DOHH2 (cell line): ENCODE data around the gene PAQR5.
"Not testable (repeated sequence)": the region's sequence is repeated elsewhere in the genome, so short reads cannot be mapped to it uniquely, and the experiment has no call there.

Experiments
- H3F3A ChIP-seq: fragments of 200-600 bp; sonication (generic), shearing (Covaris generic); 2 replicates; pipeline ENCODE4 v1.6.0; 2016; ENCODE audit warnings: antibody characterized with exemption, mild to moderate bottlenecking; ENCODE audit not compliant: control insufficient read depth, insufficient read depth
- H3K27ac ChIP-seq: fragments of 200-600 bp; sonication (generic); 2 replicates; pipeline ENCODE4 v1.5.1; 2014; ENCODE audit warnings: low read depth, mild to moderate bottlenecking, low read length, moderate library complexity
- H3K27me3 ChIP-seq: fragments of 200-600 bp; sonication (generic); 2 replicates; pipeline ENCODE4 v1.6.1; 2014; ENCODE audit warnings: mild to moderate bottlenecking, low read length, mixed read lengths; ENCODE audit not compliant: control insufficient read depth
- H3K36me3 ChIP-seq: fragments of 200-600 bp; sonication (generic); 2 replicates; pipeline ENCODE4 v1.6.1; 2014; ENCODE audit warnings: mild to moderate bottlenecking, low read length, moderate library complexity, mixed read lengths; ENCODE audit not compliant: control insufficient read depth
- H3K4me1 ChIP-seq: fragments of 200-600 bp; sonication (generic); 2 replicates; pipeline ENCODE4 v1.6.1; 2014; ENCODE audit warnings: mild to moderate bottlenecking, low read length, mixed read lengths; ENCODE audit not compliant: control insufficient read depth
- H3K4me2 ChIP-seq: fragments of 200-600 bp; sonication (generic); 2 replicates; pipeline ENCODE4 v1.6.0; 2014; ENCODE audit warnings: mild to moderate bottlenecking, low read length, moderate library complexity
- H3K4me3 ChIP-seq: fragments of 200-600 bp; sonication (generic); 2 replicates; pipeline ENCODE4 v1.5.1; 2014; ENCODE audit warnings: mild to moderate bottlenecking, low read length, mixed read lengths
- H3K79me2 ChIP-seq: fragments of 200-600 bp; sonication (generic); 2 replicates; pipeline ENCODE4 v1.6.1; 2014; ENCODE audit warnings: mild to moderate bottlenecking, low read length, mixed read lengths; ENCODE audit not compliant: control insufficient read depth
- H3K9me2 ChIP-seq: fragments of 200-600 bp; sonication (generic); replicated peaks from 2 replicates; pipeline ENCODE4 v1.6.1; 2014; ENCODE audit warnings: mild to moderate bottlenecking, low read length, mixed read lengths; ENCODE audit not compliant: control insufficient read depth
- H3K9me3 ChIP-seq: fragments of 200-600 bp; sonication (generic); 2 replicates; pipeline ENCODE4 v1.6.1; 2014; ENCODE audit warnings: antibody characterized with exemption, low read length, mixed read lengths; ENCODE audit not compliant: control insufficient read depth, insufficient read depth
- H4K20me1 ChIP-seq: fragments of 200-600 bp; sonication (generic); 2 replicates; pipeline ENCODE4 v1.6.0; 2014; ENCODE audit warnings: low read depth, mild to moderate bottlenecking, antibody characterized with exemption, low read length, moderate library complexity; ENCODE audit not compliant: control insufficient read depth, insufficient read depth
- EZH2phosphoT487 ChIP-seq: fragments of 200-600 bp; sonication (generic); IDR thresholded peaks from 2 replicates; pipeline ENCODE4 v1.6.1; 2017; ENCODE audit warnings: borderline replicate concordance, mild to moderate bottlenecking, antibody characterized with exemption, low read length, moderate library complexity, mixed read lengths
- TF ChIP-seq, protein P1 (sequence below): fragments of 200-600 bp; sonication (generic); IDR thresholded peaks from one replicate; pipeline ENCODE4 v1.5.1; 2014; ENCODE audit warnings: antibody characterized with exemption, mild to moderate bottlenecking, low read depth, low read length; ENCODE audit not compliant: poor library complexity, severe bottlenecking

Gene PAQR5

DNA sequence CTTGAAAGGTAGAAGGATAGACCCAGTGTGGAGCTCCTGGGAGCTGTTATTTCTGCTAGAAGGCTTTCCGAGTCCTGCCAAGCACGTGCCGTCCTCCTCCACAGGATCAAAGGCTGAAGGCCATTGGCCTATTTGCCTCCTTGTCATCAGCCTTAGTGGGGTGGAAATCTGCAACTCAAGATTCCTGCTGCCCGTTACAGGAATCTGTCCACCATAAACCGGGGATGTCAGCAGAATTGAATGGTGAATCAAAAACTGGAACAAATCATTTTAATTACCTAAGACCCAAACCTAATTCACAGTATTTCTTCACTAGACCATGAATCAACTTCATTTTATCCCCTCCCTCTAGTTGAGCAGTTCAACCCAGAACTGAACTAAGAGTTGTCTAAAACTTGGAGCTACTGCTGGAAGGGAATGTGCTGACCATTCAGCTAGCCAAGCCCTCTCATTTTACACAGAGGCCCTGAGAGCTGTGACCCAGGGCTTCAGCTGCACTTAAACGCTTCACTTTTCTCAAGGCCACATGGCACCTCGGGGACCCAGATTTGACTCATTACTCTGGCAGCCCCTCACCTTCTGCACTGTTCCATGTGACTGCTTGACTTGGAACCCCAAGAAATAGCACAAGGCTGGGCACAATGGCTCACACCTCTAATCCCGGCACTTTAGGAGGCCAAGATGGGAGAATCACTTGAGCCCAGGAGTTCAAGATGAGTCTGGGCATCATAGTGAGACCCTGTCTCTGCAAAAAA is 78.7 kb downstream of the PAQR5 start:
- Histone ChIP-seq H3K79me2 (no peaks in the 10 kb centered on the region), H3K9me2 (no peaks in the 10 kb centered on the region), H3K9me3 (no peaks in the 10 kb centered on the region), H4K20me1 (no peaks in the 10 kb centered on the region), H3K4me3 (no peak overlapping the region), H3K36me3 (no peaks in the 10 kb centered on the region), H3K27me3 (peaks cover 17% of the 10 kb centered on the region), H3K27ac (no peak overlapping the region), H3F3A (no peaks in the 10 kb centered on the region), H3K4me2 (no peak overlapping the region), H3K4me1 (no peaks in the 10 kb centered on the region)
- TF ChIP-seq, protein P1, sequence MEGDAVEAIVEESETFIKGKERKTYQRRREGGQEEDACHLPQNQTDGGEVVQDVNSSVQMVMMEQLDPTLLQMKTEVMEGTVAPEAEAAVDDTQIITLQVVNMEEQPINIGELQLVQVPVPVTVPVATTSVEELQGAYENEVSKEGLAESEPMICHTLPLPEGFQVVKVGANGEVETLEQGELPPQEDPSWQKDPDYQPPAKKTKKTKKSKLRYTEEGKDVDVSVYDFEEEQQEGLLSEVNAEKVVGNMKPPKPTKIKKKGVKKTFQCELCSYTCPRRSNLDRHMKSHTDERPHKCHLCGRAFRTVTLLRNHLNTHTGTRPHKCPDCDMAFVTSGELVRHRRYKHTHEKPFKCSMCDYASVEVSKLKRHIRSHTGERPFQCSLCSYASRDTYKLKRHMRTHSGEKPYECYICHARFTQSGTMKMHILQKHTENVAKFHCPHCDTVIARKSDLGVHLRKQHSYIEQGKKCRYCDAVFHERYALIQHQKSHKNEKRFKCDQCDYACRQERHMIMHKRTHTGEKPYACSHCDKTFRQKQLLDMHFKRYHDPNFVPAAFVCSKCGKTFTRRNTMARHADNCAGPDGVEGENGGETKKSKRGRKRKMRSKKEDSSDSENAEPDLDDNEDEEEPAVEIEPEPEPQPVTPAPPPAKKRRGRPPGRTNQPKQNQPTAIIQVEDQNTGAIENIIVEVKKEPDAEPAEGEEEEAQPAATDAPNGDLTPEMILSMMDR = no peak
- no peak for TF ChIP-seq EZH2phosphoT487

- Histone ChIP-seq H3K4me3 (no peak overlapping the region), H3F3A (no peaks in the 10 kb centered on the region), H3K27me3 (peaks cover 10% of the 10 kb centered on the region; the same call in 1 of the 2 replicates), H3K36me3 (no peaks in the 10 kb centered on the region), H3K27ac (no peak overlapping the region), H3K4me1 (no peaks in the 10 kb centered on the region), H3K4me2 (no peak overlapping the region), H3K9me3 (no peaks in the 10 kb centered on the region), H4K20me1 (no peaks in the 10 kb centered on the region), H3K9me2 (no peaks in the 10 kb centered on the region), H3K79me2 (no peaks in the 10 kb centered on the region)
- TF ChIP-seq EZH2phosphoT487 = no peak
- TF ChIP-seq, protein P1 = no peak
Observed at GRCh38 chr15:69380100-69380725, 81.5 kb downstream of the PAQR5 start.

DNA sequence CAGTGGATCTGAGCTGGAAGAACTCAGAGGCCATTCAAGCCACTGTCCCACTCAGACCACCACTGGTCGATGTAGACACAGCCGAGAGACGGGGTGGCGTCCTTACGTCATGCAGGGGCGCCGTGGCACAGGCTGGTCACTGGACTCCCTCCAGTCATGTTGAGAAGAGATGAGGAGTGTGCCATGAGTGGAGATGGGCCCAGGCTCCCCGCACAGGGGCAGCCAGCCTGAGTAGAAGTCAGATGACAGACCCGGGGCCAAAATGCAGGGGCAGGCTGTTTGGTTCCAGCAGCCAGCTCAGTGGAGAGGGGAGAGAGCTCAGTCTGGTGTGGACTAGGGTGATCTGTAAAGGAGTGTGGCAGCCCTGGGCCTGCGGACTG is 82.0 kb downstream of the PAQR5 start:
- Histone ChIP-seq H3K4me3 (no peak overlapping the region), H4K20me1 (no peaks in the 10 kb centered on the region), H3K27ac (no peak overlapping the region), H3K36me3 (no peaks in the 10 kb centered on the region), H3K9me2 (no peaks in the 10 kb centered on the region), H3K9me3 (no peaks in the 10 kb centered on the region), H3F3A (no peaks in the 10 kb centered on the region), H3K79me2 (no peaks in the 10 kb centered on the region), H3K4me1 (no peaks in the 10 kb centered on the region), H3K27me3 (peaks cover 9% of the 10 kb centered on the region; the same call in 1 of the 2 replicates), H3K4me2 (no peak overlapping the region)
- TF ChIP-seq, protein P1 = no peak
- TF ChIP-seq EZH2phosphoT487 = no peak

DNA sequence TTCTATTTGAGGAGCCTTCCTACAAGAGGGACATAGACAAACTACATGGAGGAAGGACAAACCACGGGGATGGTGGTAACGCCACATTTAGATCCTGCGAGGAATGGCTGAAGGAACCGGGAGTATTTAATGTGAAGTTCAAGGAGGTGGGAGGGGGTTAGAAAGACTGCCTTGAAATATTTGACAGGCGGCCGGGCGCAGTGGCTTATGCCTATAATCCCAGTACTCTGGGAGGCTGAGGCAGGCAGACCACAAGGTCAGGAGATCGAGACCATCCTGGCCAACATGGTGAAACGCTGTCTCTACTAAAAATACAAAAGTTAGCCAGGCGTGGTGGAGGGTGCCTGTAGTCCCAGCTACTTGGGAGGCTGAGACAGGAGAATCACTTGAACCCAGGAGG is 83.5 kb downstream of the PAQR5 start:
- H3K9me3 ChIP-seq = not testable (repeated sequence)

DNA sequence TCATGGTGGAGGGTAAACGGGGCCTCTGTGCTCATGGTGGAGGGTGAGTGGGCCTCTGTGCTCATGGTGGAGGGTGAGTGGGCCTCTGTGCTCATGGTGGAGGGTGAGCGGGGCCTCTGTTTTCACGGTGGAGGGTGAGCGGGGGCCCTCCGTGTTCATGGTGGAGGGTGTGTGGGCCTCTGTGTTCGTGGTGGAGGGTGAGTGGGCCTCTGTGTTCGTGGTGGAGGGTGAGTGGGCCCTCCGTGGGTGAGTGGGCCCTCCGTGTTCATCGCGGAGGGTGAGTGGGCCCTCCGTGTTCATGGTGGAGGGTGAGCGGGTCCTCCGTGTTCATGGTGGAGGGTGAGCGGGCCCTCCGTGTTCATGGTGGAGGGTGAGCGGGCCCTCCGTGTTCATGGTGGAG is 85.4 kb downstream of the PAQR5 start:
- H3K9me3 ChIP-seq, H3K4me2 ChIP-seq, H3K36me3 ChIP-seq, H3F3A ChIP-seq, H3K4me3 ChIP-seq, H3K27me3 ChIP-seq, H4K20me1 ChIP-seq, H3K9me2 ChIP-seq, H3K27ac ChIP-seq, H3K4me1 ChIP-seq, H3K79me2 ChIP-seq: not testable (repeated sequence)

More for the DNA sequence above, 83.5 kb downstream of the PAQR5 start:
- H3K4me1 ChIP-seq, H3K4me2 ChIP-seq, H3K27me3 ChIP-seq, H3K9me2 ChIP-seq, H3K36me3 ChIP-seq, H4K20me1 ChIP-seq, H3K4me3 ChIP-seq, H3K27ac ChIP-seq, H3K79me2 ChIP-seq, H3F3A ChIP-seq: not testable (repeated sequence)
